Loucy (cell line): Measurements from ENCODE around the gene SLC29A4.
"Not testable (repeated sequence)": the region's sequence is repeated elsewhere in the genome, so short reads cannot be mapped to it uniquely, and the experiment has no call there.

Experiments
- EZH2phosphoT487 ChIP-seq: fragments of 200-600 bp; IDR thresholded peaks from 2 replicates; pipeline ENCODE4 v1.6.1; 2018; ENCODE audit warnings: antibody characterized with exemption, mild to moderate bottlenecking, moderate library complexity, borderline replicate concordance
- TF ChIP-seq, protein P1 (sequence below): fragments of 200-600 bp; sonication (generic); conservative IDR thresholded peaks from 2 replicates; pipeline ENCODE4 v1.5.1; 2014; ENCODE audit warnings: mild to moderate bottlenecking, antibody characterized with exemption, low read length

DNA sequence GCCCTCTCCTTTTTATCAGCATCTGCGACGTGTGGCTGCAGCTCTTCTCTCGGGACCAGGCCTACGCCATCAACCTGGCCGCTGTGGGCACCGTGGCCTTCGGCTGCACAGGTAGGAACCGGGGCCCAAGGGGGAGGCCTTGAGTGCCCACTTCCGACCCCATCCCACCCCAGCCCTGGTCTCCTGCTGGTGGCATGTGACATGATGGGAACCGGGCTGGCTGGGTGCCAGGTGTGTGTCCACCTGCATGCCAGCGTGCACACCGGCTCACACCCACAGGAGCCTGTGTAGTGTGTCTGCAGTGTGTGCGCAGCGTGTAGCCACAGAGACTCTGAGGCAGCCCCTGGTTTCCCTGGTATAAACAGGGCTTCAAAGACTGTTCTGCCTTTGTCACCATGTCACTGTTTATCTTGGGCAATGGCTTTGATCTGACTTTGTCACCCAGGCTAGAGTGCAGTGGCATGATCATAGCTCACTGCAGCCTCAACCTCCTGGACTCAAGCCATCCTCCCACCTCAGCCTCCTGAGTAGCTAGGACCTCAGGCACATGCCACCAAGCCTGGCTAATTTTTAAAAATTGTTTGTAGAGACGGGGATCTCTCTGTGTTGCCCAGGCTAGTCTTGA is 9.1 kb downstream of the SLC29A4 start:
- TF ChIP-seq, protein P1, sequence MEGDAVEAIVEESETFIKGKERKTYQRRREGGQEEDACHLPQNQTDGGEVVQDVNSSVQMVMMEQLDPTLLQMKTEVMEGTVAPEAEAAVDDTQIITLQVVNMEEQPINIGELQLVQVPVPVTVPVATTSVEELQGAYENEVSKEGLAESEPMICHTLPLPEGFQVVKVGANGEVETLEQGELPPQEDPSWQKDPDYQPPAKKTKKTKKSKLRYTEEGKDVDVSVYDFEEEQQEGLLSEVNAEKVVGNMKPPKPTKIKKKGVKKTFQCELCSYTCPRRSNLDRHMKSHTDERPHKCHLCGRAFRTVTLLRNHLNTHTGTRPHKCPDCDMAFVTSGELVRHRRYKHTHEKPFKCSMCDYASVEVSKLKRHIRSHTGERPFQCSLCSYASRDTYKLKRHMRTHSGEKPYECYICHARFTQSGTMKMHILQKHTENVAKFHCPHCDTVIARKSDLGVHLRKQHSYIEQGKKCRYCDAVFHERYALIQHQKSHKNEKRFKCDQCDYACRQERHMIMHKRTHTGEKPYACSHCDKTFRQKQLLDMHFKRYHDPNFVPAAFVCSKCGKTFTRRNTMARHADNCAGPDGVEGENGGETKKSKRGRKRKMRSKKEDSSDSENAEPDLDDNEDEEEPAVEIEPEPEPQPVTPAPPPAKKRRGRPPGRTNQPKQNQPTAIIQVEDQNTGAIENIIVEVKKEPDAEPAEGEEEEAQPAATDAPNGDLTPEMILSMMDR, result not testable (repeated sequence)
- TF ChIP-seq EZH2phosphoT487, result not testable (repeated sequence)
